GM19397 (cell line): ENCODE results near the gene PLXNB1.
"Not testable (repeated sequence)": the region's sequence is repeated elsewhere in the genome, so short reads cannot be mapped to it uniquely, and the experiment has no call there.

ENCODE experiments used
- ATAC-seq: cut with Tn5 transposase; IDR thresholded peaks from one replicate; pipeline ENCODE4 v1.9.1; 2021; ENCODE audit warnings: mild to moderate bottlenecking, moderate library complexity; ENCODE audit not compliant: unreplicated experiment

The PLXNB1 gene

DNA sequence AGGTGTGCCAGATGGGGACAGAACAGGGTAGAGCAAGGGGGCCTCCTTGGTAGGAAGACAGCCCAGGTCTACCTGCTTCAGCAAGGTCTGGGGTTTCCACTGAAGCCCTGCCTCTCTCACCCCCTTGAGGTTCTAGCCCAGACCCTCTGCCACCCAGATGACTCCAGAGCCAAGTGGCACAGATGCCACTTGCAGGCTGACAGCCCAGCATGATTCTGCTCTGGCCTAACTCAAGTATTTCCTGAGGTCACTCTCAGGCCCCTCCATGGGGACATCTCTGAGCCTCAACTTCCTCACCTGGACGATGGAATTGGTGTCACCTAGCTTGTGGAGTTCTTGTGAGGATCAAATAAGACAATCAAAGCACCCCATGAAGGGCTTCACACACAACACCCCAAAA lies 23.9 kb downstream of the PLXNB1 start:
- ATAC-seq = no peak

DNA sequence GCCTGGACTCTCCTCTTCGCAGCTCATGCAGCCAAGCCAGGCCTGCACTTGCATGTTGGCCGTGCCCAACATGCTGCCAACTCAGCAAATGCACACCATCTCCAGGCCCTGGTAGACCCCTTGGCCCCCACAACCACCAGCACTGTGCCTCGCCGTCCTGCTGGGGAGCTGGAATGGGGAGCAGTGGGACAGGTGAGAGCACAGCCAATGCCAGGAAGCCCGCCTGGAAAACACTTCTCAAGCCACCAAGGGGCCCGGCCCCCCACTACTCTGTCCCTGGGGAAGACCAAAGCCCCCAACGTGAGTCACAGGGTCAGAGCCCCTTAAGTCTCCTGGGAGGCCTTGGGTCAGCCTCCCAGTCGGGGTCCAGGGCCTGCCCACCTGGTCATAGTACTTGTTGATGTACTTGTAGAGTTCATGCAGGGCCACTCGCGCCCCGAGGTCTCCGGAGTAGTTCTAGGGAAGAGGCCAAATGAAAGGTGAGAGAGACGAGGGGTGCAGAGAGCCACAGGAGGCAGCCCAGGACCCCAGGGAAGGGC lies 24.5 kb downstream of the PLXNB1 start:
- no peak for ATAC-seq

DNA sequence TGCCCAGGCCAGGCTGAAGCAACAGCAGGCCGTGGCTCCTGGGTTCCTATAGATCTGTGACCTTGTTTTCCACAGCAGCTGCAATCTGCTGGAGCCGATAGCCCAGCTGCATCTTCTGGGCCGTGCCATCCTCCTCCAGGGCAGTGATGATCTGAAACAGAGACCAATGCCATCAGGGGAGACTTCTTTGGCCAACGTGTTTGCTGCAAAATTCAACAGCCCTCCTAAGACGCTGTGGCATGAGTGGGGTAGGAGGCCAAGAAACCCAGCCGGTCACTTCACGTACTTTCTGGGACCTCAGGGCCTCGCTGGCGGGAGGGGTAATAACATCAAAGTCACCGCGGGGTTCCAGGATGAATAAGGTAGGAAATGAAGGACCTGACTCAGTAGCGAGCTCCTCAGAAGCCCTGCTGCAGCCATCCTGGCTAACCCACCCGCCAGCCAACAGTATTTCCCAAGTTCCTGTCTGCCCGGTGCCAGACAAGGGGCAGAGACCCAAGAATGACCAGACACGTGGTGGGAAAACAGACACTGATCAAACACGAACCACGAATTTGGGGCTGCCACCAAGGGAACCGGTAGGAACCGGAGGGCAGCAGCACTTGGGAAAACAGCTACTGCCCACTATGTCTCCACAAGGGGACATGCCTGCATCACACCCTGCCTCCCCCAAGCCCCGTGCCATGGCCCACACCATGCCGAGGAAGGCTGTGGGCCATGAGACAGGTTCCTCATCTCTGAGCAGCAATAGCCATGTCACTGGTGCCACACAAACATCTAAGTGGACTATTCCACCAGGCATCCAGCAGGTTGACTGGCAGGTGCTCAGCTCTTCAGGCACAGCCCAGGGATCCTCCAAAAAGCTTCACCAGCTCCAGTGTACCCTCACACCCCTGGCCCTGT lies 25.2 kb downstream of the PLXNB1 start:
- no peak for ATAC-seq

DNA sequence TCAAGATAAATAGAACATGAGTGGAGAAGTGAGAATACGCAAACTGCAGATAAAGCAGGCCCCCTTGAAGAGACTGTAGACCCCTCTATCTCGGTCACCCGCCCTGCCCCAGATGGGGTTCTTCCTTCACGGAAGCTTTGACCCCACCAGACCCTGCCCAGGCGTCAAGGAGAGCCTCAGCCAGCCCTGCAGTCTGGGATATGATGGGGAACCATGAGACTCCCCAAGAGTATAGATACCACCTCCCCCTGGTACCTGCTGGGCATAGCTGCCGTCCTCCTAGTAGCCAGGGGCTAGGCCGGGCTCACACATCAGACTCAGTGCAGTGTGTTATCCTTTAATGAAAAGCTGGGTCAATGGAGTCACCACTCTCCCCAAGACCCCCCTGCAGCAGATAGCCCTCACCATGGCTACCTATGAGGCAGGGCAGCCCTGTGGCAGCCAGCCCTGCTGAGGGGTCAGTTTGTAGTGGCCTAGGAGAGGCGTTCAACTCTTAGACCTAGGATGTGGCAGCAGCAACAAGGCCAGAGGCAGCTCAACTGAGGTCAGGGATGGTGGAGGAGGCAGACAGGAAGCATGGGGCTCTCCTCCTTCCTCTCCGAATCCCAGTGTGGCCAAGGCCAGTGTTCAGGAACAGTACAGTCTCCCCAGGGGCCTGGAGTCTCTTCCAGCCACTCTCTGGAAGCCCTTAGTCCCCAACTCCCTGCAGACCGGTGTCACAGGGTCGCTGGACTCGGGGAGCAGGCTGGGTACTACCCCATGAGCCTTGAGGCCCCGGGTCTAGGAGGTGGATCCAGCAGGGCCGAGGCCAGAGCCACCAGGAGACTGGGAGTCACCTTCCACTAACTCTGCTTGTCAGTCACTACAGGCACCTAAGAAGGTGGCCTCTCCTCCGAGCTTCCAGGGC lies 26.1 kb downstream of the PLXNB1 start:
- no peak for ATAC-seq

DNA sequence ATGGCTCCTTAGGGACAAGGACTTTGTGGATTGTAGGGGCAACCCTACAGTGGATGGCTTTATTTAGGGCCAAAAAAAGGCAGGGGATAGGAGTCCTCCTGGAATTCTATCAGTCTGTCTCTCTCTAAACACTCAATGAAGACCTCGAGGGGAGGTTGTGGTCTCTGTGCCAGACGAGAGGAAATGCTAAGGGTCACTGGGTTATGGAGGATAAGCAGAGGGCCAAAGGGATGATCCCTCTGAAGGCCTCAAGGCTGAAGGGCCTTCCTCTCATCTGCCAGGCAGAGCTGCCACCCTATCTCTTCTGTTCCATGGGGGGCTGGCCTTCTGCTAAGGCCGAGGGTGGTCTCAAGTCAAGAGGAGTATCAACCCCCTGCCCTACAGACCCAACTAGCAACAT lies 27.0 kb downstream of the PLXNB1 start:
- no peak for ATAC-seq

DNA sequence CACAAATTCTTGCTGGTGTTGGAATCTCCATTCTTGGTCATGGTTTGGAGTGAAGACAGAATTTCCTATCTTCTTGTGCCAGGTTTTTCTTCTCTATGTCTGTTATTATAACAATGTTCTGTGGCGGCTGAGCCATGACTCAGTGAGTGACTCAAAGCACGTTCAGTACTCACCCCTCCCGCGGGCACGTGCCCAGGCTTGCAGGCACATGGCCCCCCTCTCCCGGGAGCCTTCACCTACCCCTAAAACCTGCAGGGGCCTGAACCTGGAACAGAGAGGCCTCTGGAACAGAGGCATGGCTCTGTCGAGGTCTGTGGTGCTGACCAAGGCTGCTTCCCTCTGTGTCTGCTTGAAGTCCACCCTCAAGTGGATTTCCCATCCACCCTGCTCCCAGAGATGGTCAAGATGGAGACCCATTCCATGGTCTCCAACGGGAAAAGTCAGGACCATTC lies 27.6 kb downstream of the PLXNB1 start:
- ATAC-seq = no peak

DNA sequence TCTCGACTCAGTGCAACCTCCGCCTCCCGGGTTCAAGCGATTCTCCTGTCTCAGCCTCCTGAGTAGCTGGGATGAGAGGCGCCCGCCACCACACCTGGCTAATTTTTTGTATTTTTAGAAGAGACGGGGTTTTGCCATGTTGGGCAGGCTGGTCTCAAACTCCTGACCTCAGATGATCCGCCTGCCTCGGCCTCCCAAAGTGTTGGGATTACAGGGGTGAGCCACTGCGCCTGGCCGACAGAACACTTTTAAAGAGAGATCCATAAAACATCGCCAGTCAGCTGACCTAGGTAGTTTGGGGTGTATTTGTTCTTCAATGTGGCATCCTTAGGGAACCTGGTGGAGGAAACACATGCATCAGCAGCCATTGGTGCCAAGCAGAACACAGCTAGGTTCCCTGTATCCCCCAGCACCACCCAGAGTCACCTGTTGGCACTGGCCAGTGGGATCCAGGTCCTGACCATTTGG lies 28.4 kb downstream of the PLXNB1 start:
- not testable (repeated sequence) for ATAC-seq

DNA sequence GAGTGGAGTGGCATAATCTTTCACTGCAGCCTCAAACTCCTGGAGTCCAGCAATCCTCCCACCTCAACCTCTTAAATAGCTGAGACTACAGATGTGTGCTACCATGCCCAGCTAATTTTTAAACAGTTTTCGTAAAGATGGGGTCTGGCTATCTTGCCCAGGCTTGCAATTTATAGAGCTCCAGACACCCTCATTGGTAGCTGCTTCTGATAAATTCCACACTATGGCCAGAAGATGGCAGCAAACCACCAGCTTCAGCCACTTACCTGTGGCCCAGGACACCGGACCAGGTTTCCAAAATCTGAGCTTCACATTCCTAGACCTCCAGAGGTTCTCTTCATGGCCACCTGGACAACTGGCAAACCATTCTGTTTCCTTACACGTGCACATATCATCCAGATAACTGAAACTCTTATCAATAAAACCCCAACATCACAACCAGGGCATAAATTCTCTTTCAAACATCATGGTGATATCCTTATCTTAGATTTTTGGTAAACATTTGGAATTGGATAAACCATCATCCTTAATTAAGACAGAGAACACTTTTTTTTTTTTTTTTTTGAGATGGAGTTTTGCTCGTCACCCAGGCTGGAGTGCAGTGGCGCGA lies 29.0 kb downstream of the PLXNB1 start:
- no peak for ATAC-seq

DNA sequence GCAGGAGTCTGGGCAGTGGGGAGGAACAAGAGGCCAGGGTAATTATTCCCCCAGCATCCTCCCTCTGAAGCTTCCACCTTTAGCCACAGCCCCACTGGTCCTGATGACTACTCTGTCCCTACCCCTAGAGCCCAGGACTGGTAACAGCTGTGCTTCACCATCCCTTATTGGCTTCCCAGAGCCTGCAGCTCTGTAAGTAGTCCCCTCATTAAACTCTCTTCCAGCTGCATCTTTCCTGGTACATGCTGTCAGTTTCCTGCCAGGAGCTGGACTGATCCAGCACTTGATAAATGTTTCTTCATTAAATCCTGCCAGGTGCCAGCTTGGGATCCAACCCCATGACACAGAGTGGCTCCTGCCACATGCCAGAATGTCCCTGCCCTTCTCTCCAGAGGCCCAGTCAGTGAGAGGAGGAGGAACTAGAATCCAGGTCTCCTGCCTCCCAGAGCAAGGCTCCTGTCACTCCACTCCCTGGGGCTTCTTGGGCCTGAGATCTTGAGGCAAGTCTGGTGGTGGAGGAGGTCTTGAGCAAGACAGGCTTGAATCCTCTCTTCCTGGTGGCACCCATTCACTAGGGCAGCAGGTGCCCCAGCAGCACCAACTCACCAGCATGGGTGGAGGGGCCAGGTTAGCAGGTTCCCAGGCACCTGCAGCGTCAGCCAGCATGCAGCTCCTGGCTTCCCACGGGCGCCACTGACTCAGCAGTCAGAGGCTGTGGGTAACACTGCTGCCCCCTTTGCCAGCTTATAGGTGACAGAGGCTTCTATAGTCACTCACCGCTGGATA lies 30.3 kb downstream of the PLXNB1 start:
- ATAC-seq = no peak

DNA sequence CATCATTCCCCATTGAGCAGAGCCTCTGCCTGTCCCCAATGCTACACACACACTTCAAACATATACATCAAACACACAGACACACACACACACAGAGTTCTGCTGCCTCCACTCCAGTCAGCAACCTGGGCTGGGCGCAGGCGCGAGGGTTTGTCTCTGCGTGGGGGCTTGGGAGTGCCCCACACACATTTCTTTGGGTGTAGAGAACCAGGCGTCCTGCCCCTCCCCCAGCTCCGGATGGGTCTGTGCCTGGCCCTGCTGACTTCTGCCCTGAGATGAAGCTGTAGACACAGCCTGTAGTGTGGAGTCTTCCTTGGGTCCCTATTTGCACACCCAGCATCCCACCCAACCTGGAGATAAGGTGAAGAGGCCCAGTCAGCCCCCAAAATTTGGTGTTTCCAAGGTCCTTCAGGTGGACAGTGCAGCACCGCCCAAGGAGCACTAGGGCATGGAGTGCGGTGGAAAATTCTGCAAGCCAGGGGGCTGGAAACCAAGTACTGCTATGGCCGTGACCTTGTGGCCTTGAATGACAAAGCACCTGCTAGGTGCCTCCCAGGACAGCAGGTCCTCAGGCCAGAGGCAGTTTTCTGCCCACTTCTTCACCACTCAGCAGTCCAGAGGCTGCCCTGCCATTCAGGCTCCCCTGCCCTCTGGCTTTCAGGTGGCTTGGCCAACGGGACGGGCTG lies 31.0 kb downstream of the PLXNB1 start:
- no peak for ATAC-seq

DNA sequence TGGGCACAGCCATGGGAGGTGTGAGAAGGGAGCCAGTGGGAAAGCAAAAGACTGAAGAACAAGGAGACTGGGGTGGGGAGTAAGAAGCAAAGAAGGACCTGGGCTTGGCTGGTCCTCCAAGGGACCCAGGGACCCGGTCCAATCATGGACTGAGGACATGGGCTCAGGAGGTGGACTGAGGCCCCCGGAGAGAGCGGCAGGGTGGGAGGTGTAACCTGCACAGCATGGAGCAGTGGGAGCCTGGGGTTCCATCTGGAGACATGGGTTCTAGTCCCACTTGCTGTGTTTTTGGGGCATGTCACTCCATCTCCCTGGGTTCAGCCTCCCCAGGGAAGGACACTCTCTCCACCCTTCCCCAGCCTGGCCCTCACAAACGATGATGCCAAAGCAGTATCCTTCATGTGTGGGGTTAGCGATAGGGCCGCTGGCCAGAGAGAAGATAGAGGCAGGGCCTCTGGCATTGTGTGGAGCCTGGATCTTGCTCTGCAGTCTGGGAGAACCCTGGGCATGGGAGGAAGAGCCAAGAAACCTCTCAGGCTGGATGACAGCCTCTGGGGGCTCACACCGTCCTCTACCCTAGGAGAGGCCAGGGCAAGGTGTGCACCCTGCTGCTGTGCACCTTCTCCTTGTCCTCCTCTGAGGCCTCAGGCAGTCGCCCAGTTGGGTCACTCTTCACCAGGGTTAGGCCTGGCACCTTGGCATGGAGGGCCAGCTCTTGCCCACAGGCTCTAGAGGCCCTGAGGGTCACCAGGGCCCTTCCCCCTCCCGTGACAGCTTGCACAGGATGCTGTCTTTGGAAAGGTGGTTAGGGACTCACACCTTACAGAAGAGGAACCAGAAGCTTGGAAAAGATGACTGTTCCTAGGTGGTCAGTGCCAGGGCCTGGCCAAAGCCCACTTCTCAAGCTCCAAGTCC lies 31.9 kb downstream of the PLXNB1 start:
- ATAC-seq = no peak

DNA sequence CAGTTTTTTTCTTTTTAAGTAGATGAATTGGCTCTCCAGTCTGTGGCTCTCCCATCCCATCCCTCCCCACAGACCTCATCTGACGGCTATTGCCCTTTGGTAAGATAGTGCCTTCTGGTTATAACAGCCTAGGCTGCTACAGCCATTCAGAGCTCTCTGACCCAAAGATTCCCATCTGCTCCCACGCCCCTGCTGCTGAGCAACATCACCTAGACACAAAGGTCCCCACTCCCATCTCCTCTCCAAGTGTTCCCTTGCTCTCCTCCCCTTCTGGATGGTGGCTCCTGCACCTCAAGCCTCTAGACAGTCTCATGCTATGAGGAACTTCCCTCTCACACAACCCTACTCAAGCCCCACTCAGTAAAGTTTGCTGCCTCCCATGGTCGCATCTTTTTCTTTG lies 34.2 kb downstream of the PLXNB1 start:
- no peak for ATAC-seq

DNA sequence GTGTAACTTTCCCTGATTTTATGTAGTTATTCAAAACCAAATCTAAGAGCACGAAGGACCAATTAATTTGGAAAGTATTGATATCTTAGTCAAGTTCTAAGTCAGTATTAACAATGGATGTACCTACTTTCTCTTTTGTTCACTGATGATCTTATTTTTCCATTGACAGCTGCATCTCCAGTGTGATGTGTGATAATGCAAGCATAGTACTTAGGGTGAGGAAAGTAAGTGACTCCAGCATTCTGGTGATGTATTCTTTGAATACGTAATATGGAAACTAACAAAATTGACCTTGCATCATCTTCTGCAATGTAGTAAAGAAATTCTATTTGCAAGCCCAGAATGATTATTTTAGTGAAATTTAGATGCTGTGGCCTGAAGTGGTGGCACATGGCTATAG lies 35.5 kb downstream of the PLXNB1 start:
- no peak for ATAC-seq

DNA sequence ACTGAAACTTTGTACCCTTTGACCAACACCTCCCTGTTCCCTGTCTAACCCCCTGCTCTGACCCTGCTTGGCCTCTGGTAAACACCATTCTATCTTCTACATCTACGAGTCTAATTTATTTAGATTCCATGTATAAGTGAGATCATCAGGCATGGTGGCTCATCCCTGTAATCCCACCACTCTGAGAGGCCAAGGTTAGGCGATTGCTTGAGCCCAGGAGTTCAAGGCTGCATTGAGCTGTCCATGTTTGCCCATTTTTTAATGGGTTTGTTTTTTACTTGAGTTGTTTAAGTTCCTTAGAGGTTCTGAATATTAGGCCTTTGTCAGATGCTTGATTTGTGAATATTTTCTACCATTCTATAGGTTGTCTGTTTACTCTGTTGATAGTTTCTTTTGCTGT lies 40.9 kb downstream of the PLXNB1 start:
- no peak for ATAC-seq

DNA sequence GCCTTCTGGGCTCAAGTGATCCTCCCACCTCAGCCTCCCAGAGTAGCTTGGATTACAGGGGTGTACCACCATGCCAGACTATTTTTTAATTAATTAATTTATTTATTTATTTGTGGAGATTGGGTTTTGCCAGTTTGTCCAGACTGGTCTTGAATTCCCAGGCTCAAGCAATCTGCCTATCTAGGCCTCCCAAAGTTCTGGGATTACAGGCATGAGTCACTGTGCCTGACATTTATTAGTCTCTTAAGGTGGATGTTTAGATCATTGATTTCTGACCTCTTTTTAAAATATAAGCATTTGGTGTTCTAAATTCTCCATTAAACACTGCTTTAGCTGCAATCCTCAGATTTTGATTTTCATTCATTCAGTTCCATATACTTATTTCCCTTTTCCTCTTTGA lies 42.3 kb downstream of the PLXNB1 start:
- no peak for ATAC-seq

DNA sequence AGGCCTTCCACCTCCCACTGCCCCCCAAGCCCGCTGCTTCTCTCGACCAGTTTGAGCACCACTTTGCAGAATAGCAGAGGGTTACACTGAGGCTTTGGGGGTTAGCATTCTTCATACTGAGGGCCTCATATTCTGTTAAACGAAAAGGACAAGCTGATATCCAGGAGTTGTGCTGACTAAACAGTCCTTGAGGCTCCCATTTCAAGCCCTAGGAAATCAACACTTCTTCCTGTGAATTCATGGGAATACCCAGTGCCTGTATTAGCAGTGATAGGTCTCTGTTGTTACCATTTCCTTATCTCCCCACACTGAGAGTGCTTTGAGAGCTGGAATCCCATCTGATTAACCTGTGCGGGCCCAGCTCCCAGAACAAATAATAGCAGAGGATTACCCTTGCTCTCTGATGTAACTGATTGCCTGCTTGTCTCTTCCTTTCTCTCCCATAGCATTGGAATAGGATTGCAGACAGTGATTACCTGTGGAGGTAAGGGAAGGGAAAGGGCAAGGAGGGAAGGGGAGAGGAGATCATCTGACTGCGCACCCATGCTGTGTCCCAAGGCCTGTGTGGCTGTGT lies 56.9 kb downstream of the PLXNB1 start:
- no peak for ATAC-seq

DNA sequence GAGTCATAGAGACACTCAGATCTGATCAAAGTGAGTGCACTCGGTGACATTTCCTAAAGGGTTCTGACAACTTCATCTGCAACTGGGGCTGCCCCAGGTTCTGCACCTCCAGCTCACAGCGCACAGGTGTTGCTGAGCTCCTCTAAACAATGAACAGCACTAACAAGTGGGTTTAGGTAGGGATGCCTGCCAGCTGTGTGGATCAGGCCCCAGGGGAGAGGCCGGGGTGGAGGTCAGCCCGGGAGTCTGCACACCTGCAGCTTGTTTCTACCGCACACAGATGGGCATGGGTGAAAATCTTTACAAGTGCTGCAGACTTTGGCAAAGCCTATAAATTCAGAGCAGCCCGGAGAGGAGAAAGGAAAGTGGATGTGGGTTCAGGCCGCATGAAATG lies 57.5 kb downstream of the PLXNB1 start:
- no peak for ATAC-seq

DNA sequence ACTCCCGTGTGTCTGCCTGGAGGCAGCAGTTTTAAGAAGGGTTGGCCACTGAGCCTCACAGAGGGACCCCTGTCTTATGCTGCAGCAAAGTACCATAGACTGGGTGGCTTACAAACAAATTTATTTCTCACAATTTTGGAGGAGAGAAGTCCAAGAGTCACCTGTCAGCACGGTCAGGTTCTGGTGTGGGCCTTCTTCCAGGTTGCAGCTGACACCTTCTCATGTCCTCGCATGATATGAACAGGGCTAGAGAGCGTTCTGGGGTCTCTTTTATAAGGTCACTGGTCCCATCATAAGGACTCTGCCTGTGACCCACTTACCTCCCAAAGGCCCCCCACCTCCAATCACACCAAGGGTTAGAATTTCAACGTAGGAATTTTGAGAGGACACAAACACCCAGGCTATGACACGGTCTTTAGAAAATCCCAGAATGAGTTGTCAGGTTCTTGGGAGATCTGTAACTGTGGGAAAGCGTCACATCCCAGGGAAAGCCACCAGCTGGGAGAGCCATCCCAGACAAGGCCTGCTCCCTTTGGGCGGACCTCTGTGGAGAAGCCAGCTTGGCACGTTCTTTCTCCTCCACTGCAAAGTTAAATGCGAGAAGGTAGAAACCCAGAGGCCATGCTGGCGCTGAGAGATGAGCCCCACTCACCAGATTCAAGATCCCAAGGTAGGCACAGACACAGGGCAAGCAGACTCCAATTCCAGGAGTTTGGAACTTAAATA lies 58.1 kb downstream of the PLXNB1 start, which contains the start of gene FBXW12:
Gene FBXW12, plus strand, starts transcription at position 569 of the 726 bp plus-strand sequence. CDS start 549 bp downstream, outside the sequence.
- ATAC-seq = no peak
